Activated CD8-positive, alpha-beta memory T cell treated with anti-CD3 and anti-CD28 coated beads, Interleukin-2, amount 50 U/mL, for 4 hours (primary cell): ENCODE data around the gene MSL3B.

Experiments
- DNase-seq: peaks from one replicate; pipeline ENCODE4 v3.0.0-alpha.2; 2020

Gene MSL3B

DNA sequence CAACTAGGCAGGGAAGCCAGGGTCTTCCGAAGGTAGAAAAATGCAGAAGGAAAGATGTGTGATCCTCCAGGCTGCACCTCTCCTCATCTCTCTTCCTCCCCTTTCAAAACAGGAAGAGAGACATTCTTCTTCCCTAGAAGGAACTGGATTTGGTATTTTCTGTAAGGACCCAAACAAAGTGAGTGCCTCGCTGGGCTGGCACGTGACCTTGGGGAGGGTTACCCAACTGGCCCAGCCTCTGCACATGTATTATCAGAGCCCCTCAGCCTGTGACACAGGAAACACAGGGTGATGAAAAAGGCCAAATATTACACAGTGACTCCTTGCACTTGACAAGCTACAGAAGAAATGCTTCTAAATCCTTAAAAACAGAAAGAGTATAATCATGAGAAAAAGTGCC lies 16.1 kb downstream of the MSL3B start:
- DNase-seq: no peak

DNA sequence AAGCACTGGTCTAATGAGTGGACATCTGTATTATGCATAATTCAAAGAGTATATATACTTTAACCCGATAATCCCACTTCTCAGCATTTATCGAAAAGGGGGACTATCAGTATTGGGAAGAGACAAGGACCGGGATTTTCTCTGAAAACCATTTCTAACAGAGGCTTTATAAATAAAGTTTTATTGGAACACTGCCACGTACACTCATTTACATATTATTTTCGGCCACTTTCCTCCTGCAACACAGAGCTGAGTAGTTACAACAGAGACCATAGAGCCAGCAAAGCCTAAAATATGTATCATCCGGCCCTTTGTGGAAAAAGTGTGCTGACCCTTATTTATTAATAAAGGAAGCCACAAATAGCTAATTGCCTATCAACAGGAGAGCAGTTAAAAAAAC lies 17.0 kb downstream of the MSL3B start:
- no peak for DNase-seq

DNA sequence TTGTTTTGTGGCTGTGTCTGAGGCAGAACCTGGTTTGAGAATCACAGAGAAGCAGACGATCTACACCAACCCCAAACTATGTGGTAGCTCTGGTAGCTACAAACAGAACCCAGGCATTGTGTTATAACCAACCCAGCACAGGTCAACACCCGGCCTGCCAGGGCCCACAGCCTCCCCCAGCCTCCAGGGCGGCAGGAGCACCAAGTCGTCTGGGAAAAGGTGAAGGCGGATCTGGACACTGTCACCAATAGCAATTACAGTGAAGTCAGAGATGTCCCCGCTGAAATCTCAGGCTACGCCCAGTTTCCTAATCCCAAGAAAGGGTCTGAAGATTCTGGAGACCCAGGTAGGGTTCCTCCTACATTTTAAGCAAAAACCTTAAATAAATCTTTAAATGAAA lies 17.4 kb downstream of the MSL3B start:
- DNase-seq: no peak

DNA sequence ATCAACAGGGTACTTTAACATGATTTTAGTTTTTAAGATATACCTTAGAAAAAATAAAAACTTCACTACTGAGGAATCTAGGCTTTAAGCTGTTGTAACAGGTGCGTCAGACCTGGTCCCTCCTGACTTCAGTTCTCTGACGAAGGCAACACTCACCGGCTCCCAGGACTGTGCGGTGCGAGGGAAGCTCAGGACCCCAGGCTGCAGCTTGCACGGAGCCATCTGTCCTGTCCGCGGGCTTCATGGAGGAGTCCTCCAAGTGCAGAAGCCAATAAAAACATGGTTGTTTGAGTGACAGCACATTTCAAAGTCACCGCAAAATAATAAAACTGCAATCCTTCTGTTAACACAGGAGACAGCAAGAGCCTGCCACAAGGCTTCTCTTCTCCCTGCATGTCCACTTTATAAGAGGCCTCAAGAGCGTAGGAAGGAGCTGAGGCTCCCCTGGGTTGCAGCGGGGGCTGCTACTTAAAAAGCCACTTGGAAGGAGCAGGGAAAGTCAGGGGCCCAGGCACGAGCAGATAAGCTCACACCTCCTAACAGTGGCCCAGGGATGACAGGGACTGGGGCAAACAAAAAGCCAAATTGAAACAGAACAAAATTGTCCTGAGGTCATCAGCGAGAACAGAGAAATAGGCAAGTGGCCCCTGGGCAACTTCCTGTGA lies 18.4 kb downstream of the MSL3B start:
- DNase-seq: no peak

DNA sequence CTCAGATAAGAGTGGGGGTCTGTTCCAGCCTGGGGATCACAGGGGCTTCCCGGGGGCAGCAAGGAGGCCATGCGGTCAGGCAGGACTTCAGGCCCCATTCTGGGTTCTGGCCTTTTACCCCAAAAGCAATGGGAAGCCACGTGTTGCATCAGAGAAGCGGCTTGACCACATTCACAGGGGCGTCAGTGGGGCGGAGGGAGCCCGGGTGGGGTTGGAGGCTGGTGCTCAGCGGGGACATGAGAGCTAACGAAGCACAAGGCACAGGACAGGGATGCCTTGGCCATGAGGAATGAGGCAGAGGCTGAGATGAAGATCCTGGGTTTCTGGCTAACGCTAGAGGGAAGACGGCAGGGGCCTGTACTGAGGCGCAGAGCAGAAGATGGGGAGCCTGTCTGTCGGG lies 19.9 kb downstream of the MSL3B start:
- DNase-seq: no peak

DNA sequence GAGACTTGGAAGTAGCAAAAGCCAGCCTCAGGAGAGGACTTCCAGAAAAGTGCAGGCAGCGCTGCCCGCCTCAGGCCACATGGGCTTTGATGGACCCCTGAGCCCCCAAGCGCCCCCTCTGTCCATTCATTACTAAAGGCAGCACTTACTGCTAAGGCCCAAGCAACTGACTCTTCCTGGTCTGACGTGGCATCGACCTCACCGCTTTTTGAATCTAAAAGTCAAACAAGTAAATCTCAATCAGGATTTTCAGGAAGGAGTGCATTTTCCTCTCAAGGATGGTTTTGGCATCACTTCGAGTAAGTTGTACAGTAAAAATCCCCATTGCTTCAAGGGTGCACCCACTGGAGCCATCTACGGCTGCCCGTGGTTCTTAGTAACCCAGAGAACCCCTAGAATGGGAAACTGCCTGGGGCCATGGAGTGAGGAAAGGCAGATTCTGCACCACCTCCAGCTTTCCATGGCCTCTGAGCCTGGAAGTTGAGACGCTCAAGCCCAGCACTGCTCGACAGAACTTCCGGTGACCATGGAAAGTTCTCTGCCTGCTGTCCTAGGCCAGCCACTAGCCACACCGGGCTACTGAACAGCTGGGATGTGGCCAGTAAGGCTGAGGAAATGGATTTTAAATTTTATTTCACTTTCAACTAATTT lies 20.8 kb downstream of the MSL3B start:
- no peak for DNase-seq

DNA sequence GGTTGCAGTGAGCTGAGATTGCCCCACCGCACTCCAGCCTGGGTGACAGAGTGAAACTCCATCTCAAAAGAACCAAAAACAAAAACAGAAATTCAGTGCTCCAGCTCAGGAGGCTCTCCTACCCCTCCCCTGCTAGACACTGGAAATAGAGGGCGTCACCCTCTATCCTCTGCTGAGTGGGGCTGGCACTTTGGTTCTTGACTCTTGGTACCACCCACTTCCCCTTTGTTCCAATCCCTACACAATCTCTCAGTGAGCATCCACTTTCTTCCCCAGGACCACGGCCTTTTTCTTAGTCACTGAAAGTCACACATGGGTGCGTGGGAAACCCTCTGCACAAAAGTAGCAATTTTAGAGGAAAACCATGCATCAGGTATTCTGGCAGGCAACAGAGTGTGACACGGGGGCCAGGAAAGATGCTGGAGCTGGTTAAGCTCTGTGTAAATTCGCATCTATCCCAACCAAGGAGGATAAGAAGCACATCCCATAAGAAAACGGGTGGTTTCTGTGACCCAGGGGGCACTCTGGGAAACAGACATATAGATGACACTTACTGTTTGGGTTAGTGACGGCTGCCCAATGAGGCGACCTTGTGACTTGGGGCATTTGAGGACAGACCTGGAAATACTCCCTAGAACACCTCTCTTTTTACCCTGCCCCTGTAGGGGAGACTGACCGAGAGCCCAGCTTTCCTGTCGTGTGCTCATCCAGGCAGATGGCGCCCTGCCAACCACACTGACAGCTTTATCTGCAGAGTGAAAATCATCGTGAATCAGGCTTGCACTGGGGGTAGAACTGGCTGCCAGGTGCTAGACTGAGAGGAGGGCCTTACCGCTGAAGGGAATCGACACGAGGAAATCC lies 21.6 kb downstream of the MSL3B start:
- DNase-seq: no peak

DNA sequence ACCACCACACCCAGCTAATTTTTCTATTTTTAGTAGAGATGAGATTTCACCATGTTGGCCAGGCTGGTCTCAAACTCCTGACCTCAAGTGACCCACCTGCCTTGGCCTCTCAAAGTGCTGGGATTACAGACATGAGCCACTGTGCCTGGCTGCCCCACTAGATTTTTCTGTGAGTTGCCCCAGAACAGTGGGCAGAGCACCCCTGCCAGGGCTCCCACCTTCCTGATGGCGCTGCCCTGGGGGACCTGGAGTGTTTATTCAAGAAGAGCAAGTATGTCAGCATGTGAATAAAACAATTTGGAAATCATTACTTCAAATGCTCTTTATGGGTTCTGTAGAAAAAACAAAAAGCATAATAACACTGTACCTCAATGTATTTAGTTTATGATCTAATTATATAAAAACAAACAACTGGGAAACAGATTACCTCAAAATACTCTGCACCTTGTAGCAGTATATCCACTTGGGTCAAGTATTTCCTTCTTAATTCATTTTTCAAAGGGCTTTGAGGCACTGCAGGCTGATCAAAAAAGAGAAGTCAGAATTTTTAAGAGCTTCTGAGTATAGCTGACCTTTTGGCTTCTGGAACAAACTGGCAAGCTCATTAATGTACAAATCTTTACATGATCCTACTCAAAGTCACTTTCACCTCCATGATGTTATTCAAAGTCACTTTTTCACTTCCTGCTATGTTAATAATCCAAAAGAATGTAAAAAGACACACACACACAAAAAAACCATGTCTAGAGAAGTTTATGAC lies 22.7 kb downstream of the MSL3B start:
- DNase-seq: no peak

DNA sequence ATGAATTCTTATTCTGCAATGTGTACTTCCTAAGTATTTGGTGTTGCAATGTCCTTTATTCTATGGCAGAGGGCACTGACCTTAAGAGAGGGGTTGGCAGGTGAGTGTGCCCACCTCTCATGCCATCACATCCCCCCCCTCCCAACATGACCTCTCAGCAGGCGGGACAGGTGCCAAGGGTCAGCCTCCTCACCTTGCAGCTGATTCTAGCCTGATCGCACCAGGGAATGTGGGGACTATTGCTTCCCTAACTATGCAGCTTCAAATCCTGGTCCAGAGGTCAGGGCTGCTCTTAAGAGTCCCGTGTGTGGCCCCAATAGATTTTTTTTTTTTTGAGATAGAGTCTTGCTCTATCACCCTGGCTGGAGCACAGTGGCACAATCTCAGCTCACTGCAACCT lies 23.4 kb downstream of the MSL3B start:
- no peak for DNase-seq

DNA sequence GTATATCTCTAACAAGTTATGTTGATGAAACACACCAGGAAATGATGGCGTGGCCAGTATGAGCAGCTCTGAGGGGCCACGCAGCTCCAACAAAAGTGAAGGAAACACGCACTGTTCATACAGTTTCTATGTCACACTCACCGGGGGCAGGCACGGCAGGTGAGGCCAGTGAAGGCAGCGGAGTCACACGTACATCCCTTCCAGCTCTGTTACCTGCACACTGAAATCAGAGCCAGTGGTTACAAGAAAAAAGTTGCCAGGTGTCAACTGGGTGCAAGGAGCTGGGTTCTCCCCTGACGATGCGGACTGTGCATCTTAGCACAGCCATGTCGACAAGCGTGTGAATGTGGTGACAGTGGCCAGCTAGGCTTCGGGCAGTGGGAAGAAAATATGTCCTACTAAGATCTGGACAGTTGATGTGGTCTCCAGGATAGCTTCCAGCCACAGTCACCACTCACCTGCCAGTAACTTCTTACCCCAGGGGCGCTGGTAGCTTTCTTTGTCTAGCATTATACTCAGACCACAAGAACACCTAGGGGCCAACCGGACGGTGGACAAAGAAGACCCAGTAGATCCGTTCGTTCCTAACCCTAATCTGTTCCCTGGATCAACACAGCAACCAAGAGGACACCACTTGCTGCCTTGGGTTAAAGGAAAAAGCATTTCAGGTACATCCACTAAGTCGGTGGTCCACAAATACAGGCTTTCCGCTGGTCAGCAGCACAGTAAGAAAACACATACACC lies 23.9 kb downstream of the MSL3B start:
- no peak for DNase-seq

DNA sequence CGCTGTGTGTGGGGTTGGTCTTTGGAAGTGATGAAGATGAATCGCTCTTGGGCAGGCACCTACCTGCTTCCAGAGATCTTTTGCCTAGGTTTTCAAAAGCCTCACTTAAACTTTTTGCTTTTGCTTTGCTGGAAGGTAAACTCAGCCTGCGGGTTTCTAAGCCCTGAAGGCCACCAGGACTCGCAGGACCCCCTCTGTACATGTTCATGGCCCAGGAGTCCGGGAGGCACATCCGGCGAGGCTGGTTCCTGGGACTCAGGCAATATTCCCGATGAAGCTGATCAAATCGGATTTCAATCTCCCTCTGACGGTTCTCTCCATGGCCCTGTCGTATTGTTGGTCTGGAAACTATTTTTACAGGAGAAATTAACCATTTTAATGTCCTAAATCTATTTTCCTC lies 27.0 kb downstream of the MSL3B start:
- no peak for DNase-seq

DNA sequence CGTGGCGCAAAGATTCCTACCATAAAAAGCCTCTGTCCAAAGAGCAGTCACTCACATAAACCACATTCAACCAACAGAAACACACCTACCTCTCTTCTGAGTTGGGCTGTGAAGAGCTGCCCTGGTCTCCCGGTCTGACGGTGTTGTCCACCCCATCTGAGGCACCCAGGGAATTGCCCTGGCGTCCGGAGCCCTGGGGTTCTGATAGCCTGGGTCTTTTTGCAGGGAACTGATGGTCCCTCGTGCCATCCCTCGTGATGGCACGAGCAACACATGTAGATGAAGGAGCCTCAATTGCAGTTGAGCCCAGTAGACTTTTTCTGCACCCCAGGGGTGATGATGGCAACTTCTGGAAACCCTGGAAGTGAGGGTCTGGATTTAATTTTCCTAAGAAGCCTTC lies 27.7 kb downstream of the MSL3B start:
- DNase-seq: no peak

DNA sequence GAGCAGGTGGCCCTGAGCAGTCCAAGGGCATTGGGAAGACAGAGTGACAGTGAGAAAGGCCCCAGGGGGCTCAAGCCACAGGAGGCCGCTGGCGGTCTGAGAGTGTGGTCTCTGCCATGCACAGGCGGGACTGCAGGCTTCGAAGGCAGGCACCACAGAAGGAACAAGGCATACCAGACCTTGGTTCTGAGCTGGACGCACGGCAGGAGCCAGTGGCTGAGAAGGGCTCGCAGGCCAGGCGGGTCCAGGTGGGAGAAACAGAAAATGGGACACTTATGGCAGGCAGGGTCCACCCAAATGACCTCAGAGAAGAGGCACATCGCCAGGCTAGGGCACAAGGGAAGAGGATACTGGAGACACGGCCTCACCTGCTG lies 28.8 kb downstream of the MSL3B start:
- DNase-seq: no peak

DNA sequence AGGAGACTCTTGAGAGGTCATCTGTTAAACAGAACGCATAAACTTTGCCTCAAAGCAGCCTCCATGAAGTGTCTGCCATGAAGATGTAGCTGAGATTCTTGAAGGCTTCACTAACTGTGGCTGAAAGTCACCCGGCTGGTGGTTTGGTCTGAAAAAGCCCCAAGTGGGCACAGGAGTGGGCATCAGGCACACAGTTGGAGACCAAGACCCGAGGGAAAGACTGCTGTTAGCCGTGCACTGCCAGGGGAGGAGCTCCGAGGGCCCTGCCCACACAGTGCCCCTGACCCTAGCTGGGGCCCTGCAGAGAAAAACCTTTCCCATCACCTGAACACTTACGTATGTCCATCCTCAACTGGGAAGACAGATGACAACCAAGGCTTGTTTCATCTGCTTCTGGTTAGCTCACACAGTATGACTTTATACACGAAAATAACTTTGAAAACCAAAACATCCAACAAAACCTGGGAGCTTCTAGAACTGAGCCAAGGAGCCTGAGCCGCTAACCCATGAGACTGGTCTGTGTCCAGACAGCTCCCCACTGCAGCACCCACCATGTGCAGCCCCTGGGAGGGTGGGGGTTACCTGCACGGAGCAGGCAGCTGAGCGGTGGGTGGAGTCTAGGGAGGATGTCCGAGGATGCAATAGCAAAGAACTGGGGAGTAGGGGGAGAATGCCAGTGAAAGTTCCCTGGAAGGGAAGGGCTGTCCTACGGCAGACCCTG lies 29.3 kb downstream of the MSL3B start:
- no peak for DNase-seq

DNA sequence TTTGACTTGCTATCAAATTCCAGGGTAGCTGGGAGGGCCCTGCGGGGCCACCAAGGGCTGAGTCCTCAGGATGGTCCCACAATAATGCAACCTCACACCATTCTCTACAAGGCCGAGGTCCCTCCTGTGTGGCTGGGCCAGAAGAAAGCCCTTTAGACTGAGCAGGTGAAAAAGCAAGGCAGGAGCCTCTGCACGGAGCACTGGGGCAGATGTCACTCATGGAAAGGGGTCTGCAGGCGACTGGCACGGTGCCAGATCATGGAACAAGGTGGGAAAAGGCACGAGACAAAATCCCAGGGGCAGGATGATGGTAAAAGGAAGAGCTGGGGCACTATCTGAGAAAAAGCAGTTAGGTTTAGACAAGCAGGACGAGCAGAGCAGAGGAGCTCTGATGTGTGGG lies 29.9 kb downstream of the MSL3B start:
- no peak for DNase-seq

DNA sequence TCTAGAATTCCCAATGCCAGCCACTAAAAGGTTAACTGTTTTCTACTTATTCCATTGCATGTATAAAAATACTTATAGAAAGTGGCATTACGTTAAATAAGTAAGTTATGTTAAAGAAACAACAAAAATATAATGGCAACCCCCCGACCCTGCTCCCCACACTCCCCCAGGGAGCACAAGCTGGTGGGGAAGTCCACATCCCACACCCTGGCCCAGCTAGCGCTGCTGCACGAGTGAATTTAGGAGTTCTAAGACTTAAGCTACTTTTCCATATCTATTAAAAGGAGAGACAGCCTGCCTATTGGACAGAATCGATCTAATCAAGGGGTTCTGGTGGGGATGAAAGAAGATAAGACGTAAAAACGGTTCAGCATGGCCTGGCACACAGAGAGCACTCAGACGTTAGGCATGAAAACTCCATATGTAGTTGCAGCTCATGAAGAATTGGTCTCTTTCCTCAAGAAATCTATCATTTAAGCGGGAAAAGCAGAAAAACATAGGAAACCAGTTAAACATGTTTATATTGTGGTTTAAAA lies 30.4 kb downstream of the MSL3B start:
- DNase-seq: no peak

DNA sequence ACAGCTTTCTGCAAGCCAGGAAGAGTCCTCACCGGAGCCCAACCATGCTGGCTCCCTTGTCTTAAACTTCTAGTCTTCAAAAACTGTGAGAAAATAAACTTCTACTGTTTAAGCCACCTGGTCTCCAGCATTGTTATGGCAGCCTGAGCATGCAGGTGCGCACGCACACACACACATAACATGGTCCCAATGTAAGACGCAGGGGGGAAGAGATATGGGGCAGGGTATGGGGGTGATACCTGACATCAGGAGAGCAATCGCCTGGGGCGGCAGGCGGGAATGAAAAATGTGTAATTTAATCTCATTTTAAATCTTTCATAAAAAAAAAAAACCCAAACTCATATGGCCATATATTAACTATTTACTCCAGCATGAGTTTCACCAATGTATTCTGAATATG lies 31.8 kb downstream of the MSL3B start:
- DNase-seq: no peak

DNA sequence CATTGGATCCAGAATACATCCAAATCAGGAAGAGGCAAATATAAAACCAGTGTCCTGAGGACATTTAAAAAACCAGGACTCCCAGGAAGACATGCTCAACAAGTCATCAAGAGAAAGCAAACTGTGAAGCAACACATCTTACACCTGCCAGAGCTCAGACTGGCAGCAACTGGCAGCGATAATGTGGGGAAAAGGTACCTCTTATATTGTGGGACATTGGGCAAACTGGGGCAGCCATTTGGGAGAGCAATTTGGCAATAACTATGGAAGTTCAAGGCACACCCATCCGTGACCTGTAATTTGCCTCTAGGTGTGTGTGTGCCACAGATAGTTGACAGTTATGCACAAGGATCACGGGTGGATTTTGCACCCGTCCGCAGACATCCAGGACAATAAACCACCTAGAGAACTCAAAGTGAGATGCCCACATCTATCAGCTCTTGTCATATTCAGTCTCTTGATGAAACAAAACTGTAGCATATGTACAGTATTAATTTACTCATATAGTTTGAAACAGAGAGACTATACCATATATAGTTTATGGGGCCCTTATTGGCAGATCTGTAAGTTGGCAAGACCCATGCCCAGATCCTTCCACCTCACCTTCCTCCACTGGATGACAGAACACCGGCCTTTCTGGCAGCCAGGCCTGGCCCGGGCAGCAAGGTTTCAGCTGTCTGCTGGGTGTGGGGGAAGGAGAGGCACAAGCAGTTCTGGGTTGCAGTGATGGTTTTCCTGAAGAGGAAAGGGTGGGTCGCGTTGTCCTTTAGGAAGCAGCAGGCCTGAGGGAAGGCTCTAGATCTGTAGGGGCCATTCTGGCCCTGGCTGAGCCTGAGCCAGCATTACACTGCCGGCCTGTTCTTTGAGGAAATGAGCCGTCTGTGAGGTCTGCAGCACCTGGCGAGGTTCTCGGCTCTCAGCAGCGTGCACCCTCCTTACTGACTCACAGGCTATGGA lies 32.7 kb downstream of the MSL3B start:
- DNase-seq: no peak

DNA sequence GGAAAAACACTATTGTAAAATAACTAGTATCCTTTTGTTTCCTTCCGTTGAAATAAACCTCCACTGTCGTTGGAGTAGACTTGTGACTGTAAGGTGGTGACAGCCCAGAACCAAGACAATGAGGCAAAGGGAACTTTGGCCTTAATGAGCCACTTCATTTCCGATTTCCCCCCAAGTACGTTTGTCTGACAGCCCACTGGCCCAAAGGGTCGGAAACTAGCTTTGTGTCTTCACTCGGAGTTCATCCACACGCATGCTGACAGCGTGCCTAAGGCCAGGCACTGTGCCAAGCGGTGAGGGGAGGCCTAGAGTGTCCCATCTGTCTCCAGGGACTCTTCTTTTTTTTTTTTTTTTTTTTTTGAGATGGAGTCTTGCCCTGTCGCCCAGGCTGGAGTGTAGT lies 34.8 kb downstream of the MSL3B start:
- DNase-seq: no peak

DNA sequence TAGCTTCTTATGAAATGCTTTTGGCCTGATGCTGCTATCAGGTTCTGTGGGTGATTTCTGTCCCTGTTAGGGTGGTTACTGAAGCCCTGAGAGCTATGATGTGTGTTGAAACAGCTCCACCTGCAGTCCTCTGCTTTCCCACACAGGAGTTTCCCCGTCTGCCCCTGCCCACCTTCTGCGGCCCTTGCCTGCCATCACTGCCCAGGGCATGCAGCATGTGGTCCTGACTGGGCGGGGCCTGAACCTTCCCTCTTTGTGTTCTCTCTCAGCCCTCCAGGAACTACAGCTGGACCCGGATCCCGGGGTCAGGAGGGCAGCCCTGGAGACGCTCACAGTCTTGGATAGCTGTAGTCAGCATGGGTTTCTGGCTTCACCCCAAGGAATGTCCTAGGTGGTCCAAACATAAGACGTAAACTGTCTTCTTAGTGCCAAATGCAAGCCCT lies 35.3 kb downstream of the MSL3B start:
- DNase-seq: no peak
